ENCODE data around the gene XAF1.
A peak's percentile ranks its signal among the peaks of the same experiment; 100 is the strongest.

Gene XAF1

DNA sequence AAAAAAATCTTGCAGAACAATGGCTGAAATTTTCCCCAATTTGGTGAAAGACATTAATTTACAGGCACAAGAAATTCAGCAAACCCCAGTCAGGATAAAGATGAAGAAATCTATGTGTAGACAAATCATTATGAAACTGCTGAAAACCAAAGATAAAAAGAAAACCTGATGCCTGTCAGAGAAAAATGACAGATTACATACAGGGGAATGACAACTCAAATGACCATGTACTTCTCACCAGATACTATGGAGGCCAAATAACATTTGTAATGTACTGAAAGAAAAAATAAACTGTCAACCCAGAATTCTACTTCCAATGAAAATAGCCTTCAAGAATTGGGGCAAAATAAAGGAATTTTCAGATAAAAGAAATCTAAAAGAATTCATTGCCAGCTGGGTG lies 7.2 kb upstream of the XAF1 start:
- no peak overlapping the region for H3K4me2 ChIP-seq (ENCODE audit: low read length)
- no peak overlapping the region for H3K27ac ChIP-seq (ENCODE audit: low read length)
- no peaks in the 10 kb centered on the region for H3K9me3 ChIP-seq (ENCODE audit: insufficient read depth, low read length)
- no peak overlapping the region for H2AFZ ChIP-seq (ENCODE audit: low read depth, low read length)
- H3K9ac ChIP-seq (ENCODE audit: low read length) = no peak overlapping the region
- no peaks in the 10 kb centered on the region for H3K36me3 ChIP-seq (replicated peaks; ENCODE audit: low read depth, low read length)
- H4K20me1 ChIP-seq (ENCODE audit: insufficient read depth, low read length) = no peaks in the 10 kb centered on the region
- no peaks in the 10 kb centered on the region for H3K79me2 ChIP-seq (ENCODE audit: low read length)
- H3K27me3 ChIP-seq (ENCODE audit: low read depth, low read length) = no peaks in the 10 kb centered on the region
- TF ChIP-seq, protein P1, sequence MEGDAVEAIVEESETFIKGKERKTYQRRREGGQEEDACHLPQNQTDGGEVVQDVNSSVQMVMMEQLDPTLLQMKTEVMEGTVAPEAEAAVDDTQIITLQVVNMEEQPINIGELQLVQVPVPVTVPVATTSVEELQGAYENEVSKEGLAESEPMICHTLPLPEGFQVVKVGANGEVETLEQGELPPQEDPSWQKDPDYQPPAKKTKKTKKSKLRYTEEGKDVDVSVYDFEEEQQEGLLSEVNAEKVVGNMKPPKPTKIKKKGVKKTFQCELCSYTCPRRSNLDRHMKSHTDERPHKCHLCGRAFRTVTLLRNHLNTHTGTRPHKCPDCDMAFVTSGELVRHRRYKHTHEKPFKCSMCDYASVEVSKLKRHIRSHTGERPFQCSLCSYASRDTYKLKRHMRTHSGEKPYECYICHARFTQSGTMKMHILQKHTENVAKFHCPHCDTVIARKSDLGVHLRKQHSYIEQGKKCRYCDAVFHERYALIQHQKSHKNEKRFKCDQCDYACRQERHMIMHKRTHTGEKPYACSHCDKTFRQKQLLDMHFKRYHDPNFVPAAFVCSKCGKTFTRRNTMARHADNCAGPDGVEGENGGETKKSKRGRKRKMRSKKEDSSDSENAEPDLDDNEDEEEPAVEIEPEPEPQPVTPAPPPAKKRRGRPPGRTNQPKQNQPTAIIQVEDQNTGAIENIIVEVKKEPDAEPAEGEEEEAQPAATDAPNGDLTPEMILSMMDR (IDR thresholded peaks at IDR 0.05; ENCODE audit: low read depth, low read length) = no peak
- no peak for TF ChIP-seq EZH2phosphoT487 (IDR thresholded peaks at IDR 0.05; ENCODE audit: low read depth)
- H3K4me1 ChIP-seq (ENCODE audit: low read length) = no peaks in the 10 kb centered on the region
- H3K4me3 ChIP-seq (ENCODE audit: low read length) = no peak overlapping the region

DNA sequence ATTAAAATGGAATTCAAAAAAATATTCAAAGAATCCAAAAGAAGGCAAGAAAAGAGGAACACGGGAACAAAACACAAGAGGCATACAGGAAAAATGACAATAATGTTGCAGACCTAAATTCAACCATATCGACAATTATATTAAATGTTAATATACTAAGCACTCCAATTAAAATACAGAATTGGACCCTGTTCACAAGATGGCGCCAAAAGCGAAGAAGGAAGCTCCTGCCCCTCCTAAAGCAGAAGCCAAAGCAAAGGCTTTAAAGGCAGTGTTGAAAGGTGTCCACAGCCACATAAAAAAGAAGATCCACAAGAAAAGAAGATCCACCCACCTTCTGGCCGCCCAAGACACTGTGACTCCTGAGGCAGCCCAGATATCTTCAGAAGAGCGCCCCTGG lies 6.3 kb upstream of the XAF1 start:
- no peak overlapping the region for H2AFZ ChIP-seq (ENCODE audit: low read depth, low read length)
- TF ChIP-seq, protein P1 (IDR thresholded peaks at IDR 0.05; ENCODE audit: low read depth, low read length) = peak; percentile 20; the same call in 1 of the 2 replicates
- no peak for TF ChIP-seq EZH2phosphoT487 (IDR thresholded peaks at IDR 0.05; ENCODE audit: low read depth)

DNA sequence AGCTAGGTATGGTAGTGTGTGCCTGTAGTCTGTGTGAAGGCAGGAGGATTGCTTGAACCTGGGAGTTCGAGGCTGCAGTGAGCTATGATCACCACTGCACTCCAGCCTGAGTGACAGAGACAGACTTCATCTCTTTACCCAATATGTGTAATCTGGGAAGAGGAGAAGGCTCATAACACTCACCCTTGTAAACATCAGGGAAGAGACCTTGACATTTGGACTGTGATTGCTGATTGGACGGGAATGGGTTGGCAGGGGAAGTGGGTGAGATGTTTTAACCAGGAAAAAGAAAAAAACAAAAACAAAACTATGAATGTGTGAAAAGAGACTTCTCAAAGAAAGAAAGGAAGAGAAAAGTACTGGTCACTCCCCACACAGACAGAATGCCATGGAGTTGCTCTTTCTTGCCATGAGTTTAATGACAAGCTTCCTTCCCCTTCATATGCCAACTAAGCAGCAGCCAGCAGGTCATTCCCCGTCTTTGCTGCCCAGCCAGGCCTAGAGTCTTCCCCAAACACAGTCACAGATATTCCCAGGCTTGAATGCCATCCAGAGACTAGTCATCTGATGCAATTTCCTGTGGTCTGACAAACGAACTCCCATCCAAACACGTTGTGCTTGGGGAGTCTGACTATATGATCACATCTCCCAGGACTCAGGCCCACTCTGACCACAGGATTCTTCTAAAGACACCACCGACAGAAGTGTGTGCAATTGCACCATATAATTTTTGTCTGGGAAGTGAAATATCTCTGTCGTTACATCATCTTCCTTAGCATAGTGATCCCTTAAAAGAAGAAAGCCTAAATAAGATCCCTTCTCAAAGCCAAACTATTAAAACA lies 3.6 kb upstream of the XAF1 start:
- Histone ChIP-seq H3K4me2 (ENCODE audit: low read length) (no peak overlapping the region), H3K9ac (ENCODE audit: low read length) (no peak overlapping the region), H3K36me3 (replicated peaks; ENCODE audit: low read depth, low read length) (no peaks in the 10 kb centered on the region), H3K79me2 (ENCODE audit: low read length) (no peaks in the 10 kb centered on the region), H2AFZ (ENCODE audit: low read depth, low read length) (no peak overlapping the region), H3K4me1 (ENCODE audit: low read length) (peaks cover 6% of the 10 kb centered on the region; the same call in 1 of the 2 replicates), H3K9me3 (ENCODE audit: insufficient read depth, low read length) (no peaks in the 10 kb centered on the region), H3K27me3 (ENCODE audit: low read depth, low read length) (no peaks in the 10 kb centered on the region), H3K27ac (ENCODE audit: low read length) (no peak overlapping the region), H4K20me1 (ENCODE audit: insufficient read depth, low read length) (no peaks in the 10 kb centered on the region), H3K4me3 (ENCODE audit: low read length) (no peak overlapping the region)
- no peak for TF ChIP-seq EZH2phosphoT487 (IDR thresholded peaks at IDR 0.05; ENCODE audit: low read depth)
- TF ChIP-seq, protein P1 (IDR thresholded peaks at IDR 0.05; ENCODE audit: low read depth, low read length) = no peak

More for the DNA sequence above, 6.3 kb upstream of the XAF1 start:
- no peaks in the 10 kb centered on the region for H3K9me3 ChIP-seq (ENCODE audit: insufficient read depth, low read length)
- no peak overlapping the region for H3K9ac ChIP-seq (ENCODE audit: low read length)
- H3K4me3 ChIP-seq (ENCODE audit: low read length) = no peak overlapping the region
- H3K36me3 ChIP-seq (replicated peaks; ENCODE audit: low read depth, low read length) = no peaks in the 10 kb centered on the region
- no peak overlapping the region for H3K27ac ChIP-seq (ENCODE audit: low read length)
- H3K79me2 ChIP-seq (ENCODE audit: low read length) = no peaks in the 10 kb centered on the region
- H3K4me2 ChIP-seq (ENCODE audit: low read length) = no peak overlapping the region
- no peaks in the 10 kb centered on the region for H4K20me1 ChIP-seq (ENCODE audit: insufficient read depth, low read length)
- H3K27me3 ChIP-seq (ENCODE audit: low read depth, low read length) = no peaks in the 10 kb centered on the region
- H3K4me1 ChIP-seq (ENCODE audit: low read length) = no peaks in the 10 kb centered on the region

DNA sequence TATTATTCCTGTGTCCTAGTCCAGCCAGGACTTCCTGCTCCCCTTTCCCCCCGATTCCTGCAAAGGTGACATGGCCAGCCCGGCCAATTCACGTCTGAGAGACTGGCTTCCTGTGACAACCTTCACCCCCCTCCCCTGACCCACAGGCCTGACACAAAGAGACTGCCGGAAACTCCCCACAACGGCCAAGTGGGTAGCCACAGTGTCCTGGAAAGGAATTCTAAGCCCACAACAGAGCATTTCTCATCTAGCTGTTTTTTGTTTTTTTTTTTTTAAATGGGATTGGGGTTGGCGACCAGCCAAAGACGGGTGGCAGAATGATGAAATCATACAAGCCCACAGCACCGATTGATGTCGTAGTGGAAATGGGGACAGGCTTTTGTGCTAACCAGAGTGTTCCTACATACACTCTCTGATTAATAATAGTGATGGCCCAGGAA lies 2.8 kb upstream of the XAF1 start:
- Histone ChIP-seq H3K36me3 (replicated peaks; ENCODE audit: low read depth, low read length) (no peaks in the 10 kb centered on the region), H3K9me3 (ENCODE audit: insufficient read depth, low read length) (no peaks in the 10 kb centered on the region), H2AFZ (ENCODE audit: low read depth, low read length) (no peak overlapping the region), H3K4me3 (ENCODE audit: low read length) (no peak overlapping the region), H3K9ac (ENCODE audit: low read length) (no peak overlapping the region), H3K27ac (ENCODE audit: low read length) (no peak overlapping the region), H3K4me1 (ENCODE audit: low read length) (peaks cover 6% of the 10 kb centered on the region; the same call in 1 of the 2 replicates), H3K4me2 (ENCODE audit: low read length) (no peak overlapping the region), H3K27me3 (ENCODE audit: low read depth, low read length) (no peaks in the 10 kb centered on the region), H3K79me2 (ENCODE audit: low read length) (no peaks in the 10 kb centered on the region), H4K20me1 (ENCODE audit: insufficient read depth, low read length) (no peaks in the 10 kb centered on the region)
- TF ChIP-seq, protein P1 (IDR thresholded peaks at IDR 0.05; ENCODE audit: low read depth, low read length) = no peak
- TF ChIP-seq EZH2phosphoT487 (IDR thresholded peaks at IDR 0.05; ENCODE audit: low read depth) = no peak

All from OCI-LY3 (cell line).